ENCODE data around the gene UBA1. TPM values are rescaled to one million over a fixed set of nuclear protein-coding genes. Genes with fewer than 3 reads are reported as not detected.

Gene UBA1
- total and polyA plus RNA-seq, 2 donors (not counting 3 experiments of a cell fraction or from before 2014, with no cell fraction given) = 237 to 297 TPM

GRCh38 chrX:47204970-47205369 is 11.3 kb downstream of the UBA1 start:
- CTCF ChIA-PET = interaction anchor here (1.1 kb wide), 1 partner anchor 318 kb away, joined by 4 read pairs; no protein-coding TSS in a partner anchor
- peaks cover under 1% of the 10 kb centered on the region for H3K79me2 ChIP-seq (ENCODE audit: control insufficient read depth, insufficient read depth, low read length)
- no TSS peak for BruUV-seq (replicated peaks)
- POLR2A ChIA-PET = no interaction called here
- H3K9ac ChIP-seq (replicated peaks; ENCODE audit: extremely low read depth, insufficient read depth, low read length) = no peak overlapping the region
- H3K4me1 ChIP-seq (ENCODE audit: control insufficient read depth, extremely low read depth, insufficient read depth, low read length) = no peaks in the 10 kb centered on the region
- H4K20me1 ChIP-seq (replicated peaks; ENCODE audit: control insufficient read depth, extremely low read depth, insufficient read depth, low read length) = no peaks in the 10 kb centered on the region
- H3K27me3 ChIP-seq (ENCODE audit: control insufficient read depth in 2 of 2, insufficient read depth in 2 of 2, low read length in 2 of 2) = no peaks in the 10 kb centered on the region
- TF ChIP-seq FOS (IDR thresholded peaks at IDR 0.05; ENCODE audit: borderline replicate concordance, insufficient read depth, low read length) = no peak
- no peak for TF ChIP-seq GATA2 (IDR thresholded peaks at IDR 0.05; ENCODE audit: insufficient read depth, insufficient read length, low read depth, low read length)
- no peak for TF ChIP-seq POLR2A (IDR thresholded peaks at IDR 0.05; ENCODE audit: low read depth, low read length)
- TF ChIP-seq EZH2 (IDR thresholded peaks at IDR 0.05; ENCODE audit: borderline replicate concordance, low read depth, low read length, severe bottlenecking) = no peak
- TF ChIP-seq CTCF (IDR thresholded peaks at IDR 0.05; ENCODE audit: extremely low read depth in 1 of 2, insufficient read depth in 1 of 2, low read depth in 1 of 2, low read length in 2 of 2) = no peak
- no peak for TF ChIP-seq MYC (IDR thresholded peaks at IDR 0.05; ENCODE audit: low read depth, low read length)
- no peak for TF ChIP-seq JUN (IDR thresholded peaks at IDR 0.05; ENCODE audit: borderline replicate concordance, insufficient read depth, insufficient read length, low read depth)
- no peak for TF ChIP-seq MAX (IDR thresholded peaks at IDR 0.05; ENCODE audit: insufficient read depth, insufficient read length)
- no peak for TF ChIP-seq POLR2AphosphoS5 (IDR thresholded peaks at IDR 0.05; ENCODE audit: insufficient read depth, low read depth, low read length)
- H3K4me3 ChIP-seq (replicated peaks in 1 of 3; ENCODE audit: insufficient read depth in 1 of 3, low read depth in 1 of 3, low read length in 3 of 3) = no peak overlapping the region
- H3K27ac ChIP-seq (ENCODE audit: insufficient read depth, low read depth, low read length) = no peak overlapping the region
- H2AFZ ChIP-seq (ENCODE audit: low read depth, low read length) = no peak overlapping the region
- intact Hi-C loops (cut with micrococcal nuclease) (no loop called here), dilution Hi-C loops (cut with MboI; ENCODE audit: extremely low pct_ligation_motif_present, low sequenced_read_pairs) (no loop called here)
- DNase-seq (ENCODE audit: low read depth, low spot score) (no peak), FAIRE-seq (no peak)
- no peak overlapping the region for H3K4me2 ChIP-seq (ENCODE audit: insufficient read depth, low read length)
- no peaks in the 10 kb centered on the region for H3K9me1 ChIP-seq (replicated peaks; ENCODE audit: control insufficient read depth, extremely low read depth, insufficient read depth, low read length)
- peaks cover 16 to 59% of the 10 kb centered on the region in 2 experiments for H3K36me3 ChIP-seq (ENCODE audit: control insufficient read depth in 2 of 2, extremely low read depth in 1 of 2, insufficient read depth in 2 of 2, low read length in 2 of 2)
- H3K9me3 ChIP-seq (replicated peaks; ENCODE audit: control insufficient read depth, insufficient read depth, low read length) = no peaks in the 10 kb centered on the region

Measured in endothelial cell of umbilical vein (primary cell).